HG02840 (cell line): Measurements from ENCODE around the gene CCNB1IP1.
"Not testable (repeated sequence)": the region's sequence is repeated elsewhere in the genome, so short reads cannot be mapped to it uniquely, and the experiment has no call there.

Source experiments
- ATAC-seq: cut with Tn5 transposase; IDR thresholded peaks from one replicate; pipeline ENCODE4 v1.9.1; 2021; ENCODE audit warnings: mild to moderate bottlenecking, moderate library complexity, moderate number of reproducible peaks; ENCODE audit not compliant: unreplicated experiment, low FRiP score

CCNB1IP1 gene, protein sequence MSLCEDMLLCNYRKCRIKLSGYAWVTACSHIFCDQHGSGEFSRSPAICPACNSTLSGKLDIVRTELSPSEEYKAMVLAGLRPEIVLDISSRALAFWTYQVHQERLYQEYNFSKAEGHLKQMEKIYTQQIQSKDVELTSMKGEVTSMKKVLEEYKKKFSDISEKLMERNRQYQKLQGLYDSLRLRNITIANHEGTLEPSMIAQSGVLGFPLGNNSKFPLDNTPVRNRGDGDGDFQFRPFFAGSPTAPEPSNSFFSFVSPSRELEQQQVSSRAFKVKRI

DNA sequence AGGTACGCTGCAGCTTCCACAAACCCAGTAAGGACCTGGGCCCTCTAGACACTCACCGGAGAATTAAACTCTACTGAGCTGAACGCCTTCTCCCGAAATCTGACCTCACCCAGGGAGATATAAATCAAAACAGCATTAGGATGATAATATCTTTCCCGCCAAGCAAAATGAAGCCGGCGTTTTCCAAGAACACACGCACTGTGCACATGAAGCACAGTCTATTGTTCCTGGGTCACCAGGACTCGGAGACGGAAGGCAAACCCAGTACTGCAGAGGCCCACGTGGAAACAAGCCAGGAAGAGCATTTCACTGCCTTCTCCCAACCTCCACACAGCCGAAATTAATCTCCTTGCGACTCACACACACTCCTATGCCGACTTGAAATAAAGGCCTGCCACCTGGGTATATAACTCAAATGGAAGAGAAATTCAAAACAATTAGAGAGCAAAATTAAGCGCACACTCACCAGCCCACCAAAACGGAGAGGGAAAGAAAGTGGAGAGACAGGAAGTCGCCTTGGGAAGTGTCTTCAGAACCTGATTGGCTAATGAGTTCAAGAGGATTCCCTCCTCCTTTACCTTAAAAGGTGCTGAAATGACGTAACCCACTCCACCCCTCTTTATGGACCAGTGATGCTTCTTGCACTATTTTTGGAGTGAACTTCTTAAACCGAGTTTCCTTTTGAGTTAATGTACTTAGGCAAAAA lies at the start of gene CCNB1IP1:
TSS of gene CCNB1IP1 (minus strand) at position 492 of the 706 bp plus-strand sequence. CDS start 16,756 bp downstream, outside the sequence.
- ATAC-seq, result peak; percentile 99

- no peak for ATAC-seq
Measured at GRCh38 chr14:20382526-20382925, 49.4 kb upstream of the CCNB1IP1 start.

GRCh38 chr14:20381341-20381740 lies 48.3 kb upstream of the CCNB1IP1 start:
- ATAC-seq, result no peak

- ATAC-seq, result no peak
Measured at GRCh38 chr14:20380681-20381080, 47.6 kb upstream of the CCNB1IP1 start.

GRCh38 chr14:20379743-20380142 lies 46.7 kb upstream of the CCNB1IP1 start:
- no peak for ATAC-seq

- ATAC-seq, result no peak
Measured at GRCh38 chr14:20377171-20377570, 44.1 kb upstream of the CCNB1IP1 start.

- ATAC-seq, result no peak
Measured at GRCh38 chr14:20376071-20376588, 43.1 kb upstream of the CCNB1IP1 start.

- ATAC-seq, result no peak
Measured at GRCh38 chr14:20375471-20375870, 42.4 kb upstream of the CCNB1IP1 start.

- no peak for ATAC-seq
Measured at GRCh38 chr14:20372796-20373195, 39.7 kb upstream of the CCNB1IP1 start.

GRCh38 chr14:20365928-20366327 lies 32.8 kb upstream of the CCNB1IP1 start:
- no peak for ATAC-seq

DNA sequence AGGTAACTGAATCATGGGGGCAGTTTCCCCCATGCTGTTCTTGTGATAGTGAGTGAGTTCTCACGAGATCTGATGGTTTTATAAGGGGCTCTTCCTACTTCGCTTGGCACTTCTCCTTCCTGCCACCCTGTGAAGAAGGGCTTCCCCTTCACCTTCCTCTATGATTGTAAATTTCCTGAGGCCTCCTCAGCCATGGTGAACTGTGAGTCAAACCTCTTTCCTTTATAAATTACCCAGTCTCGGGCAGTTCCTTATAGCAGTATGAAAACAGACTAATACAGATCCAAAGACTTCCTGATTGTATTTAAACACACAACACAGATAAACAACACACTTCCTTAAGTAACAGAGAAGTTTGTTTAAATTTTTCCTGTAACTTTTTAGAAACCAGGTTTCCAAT lies 25.4 kb upstream of the CCNB1IP1 start:
- not testable (repeated sequence) for ATAC-seq

- no peak for ATAC-seq
Measured at GRCh38 chr14:20356422-20356821, 23.3 kb upstream of the CCNB1IP1 start.

GRCh38 chr14:20350860-20351259 lies 17.8 kb upstream of the CCNB1IP1 start:
- ATAC-seq, result no peak

DNA sequence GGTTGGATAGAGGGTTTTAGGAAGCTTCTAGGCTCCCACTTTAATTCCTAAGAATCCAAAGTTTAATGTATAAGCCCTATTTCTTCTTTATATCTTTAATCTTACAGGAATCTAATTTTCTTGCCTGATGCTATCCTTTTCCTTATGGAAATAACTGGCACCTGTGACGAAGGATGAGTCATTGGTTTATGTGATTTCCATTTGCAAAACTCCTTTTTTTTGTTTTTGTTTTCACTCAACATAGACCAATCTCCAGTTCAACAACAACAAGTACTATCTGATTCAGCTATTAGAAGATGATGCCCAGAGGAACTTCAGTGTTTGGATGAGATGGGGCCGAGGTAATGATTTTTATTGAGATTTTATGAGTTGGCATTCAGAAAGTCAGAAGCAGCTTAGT lies 17.2 kb upstream of the CCNB1IP1 start:
- no peak for ATAC-seq

DNA sequence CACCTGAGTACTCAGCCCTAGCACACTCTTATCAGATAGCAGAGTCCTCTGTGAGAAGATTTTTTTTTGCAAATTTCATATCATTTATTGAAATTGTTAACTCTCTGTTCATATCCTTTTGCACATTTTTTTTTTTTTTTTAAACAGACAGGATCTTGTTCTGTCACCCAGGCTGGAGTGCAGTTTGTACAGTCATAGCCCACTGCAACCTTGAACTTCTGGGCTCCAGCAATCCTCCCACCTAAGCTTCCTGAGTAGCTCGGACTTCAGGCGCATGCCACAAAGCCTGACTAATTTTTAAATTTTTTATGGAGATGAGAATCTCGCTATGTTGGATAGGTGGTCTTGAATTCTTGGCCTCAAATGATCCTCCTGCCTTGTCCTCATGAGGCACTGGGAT lies 14.7 kb upstream of the CCNB1IP1 start:
- ATAC-seq, result no peak

DNA sequence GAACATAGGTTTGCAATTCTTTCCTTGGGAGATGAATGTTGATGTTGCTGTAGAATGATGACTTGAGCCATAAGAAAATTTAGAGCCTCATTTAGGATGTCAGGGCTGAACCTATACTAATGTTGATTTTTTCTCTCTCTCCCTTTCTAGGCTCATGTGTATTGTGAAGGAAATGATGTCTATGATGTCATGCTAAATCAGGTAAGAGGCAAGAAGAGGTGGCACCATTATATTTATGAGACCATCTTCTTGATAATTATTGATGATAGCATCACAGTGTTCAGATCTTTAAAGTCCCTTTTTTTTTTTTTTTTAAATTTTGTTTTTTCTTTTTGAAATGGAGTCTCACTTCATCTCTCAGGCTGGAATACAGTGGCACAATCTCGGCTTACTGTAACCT lies 13.6 kb upstream of the CCNB1IP1 start:
- ATAC-seq, result no peak

DNA sequence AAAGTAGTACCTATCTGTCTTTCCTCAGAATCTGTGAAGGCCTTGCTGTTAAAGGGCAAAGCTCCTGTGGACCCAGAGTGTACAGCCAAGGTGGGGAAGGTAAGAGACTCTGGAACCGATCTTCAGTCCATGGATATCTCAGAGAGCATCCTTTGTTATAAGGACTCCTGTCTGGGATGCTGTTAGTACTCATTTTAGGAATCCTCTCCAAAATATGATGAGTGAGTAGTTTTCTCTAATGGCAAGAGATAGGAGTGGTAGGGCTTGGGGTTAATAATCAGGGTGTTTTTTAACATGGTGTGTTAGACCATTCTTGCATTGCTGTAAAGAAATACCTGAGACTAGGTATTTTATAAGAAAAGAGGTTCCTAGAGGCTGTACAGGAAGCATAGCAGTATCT lies 12.3 kb upstream of the CCNB1IP1 start:
- no peak for ATAC-seq

DNA sequence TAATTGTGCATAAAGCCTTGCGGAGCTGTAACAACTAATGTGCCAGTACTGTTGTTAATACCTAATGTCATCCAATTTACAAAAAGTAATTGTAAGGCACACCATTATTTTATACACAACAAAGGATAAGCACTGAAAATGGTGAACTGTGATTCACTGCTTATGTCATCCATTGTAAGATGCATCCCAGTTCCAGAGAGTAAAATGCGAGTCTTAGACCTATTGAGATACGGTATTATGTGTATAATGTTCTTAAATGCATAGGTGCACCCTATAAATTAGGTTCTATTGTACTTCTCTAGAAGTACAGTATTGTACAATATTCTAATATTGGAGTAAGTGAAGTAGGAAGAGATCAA lies 10.8 kb upstream of the CCNB1IP1 start:
- no peak for ATAC-seq

GRCh38 chr14:20343092-20343861 lies 10.2 kb upstream of the CCNB1IP1 start, which contains the start of gene PARP2:
Gene PARP2 (plus strand): TSS chr14:20343635. CDS start chr14:20343642, 7 bp downstream.
- peak; percentile 94 for ATAC-seq

DNA sequence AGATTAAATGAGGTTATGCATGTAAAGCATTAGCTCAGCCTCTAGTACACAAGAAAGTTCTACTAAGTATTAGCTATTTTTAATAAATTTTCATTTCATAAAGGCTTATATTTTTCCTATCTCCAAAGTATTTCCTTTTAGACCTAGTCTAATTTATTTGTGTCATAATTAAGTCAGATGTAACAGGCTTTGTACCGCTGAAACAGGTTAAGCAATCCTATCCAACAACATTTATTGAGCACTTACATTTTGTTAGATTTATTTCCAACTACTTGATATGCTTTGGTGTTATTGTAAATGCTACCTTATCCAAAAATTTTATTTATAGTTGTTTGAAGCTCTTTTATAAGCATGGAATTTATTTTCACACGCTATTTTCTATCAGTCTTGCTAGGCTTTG lies 8.6 kb upstream of the CCNB1IP1 start:
- ATAC-seq, result no peak

DNA sequence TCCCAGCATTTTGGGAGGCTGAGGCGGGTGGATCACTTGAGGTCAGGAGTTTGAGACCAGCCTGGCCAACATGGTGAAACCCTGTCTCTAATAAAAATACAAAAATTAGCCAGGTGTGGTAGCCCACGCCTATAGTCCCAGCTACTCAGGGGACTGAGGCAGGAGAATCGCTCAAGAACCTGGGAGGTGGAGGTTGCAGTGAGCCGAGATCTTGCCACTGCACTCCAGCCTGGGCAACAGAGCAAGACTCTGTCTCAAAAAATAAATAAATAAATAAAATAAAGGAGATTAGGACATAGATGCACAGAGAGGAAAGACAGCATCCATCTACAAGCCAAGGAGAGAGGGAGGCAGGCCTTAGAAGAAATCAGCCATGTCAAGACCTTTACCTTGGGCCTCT lies 8.0 kb upstream of the CCNB1IP1 start:
- ATAC-seq, result not testable (repeated sequence)
